ENCODE measurements around the gene NHLH1.

Gene NHLH1

GRCh38 chr1:160359559-160360226 lies 7.2 kb upstream of the NHLH1 start:
- no peak for DNase-seq

GRCh38 chr1:160360227-160360695 lies 6.6 kb upstream of the NHLH1 start:
- DNase-seq = no peak

GRCh38 chr1:160361199-160361598 lies 5.7 kb upstream of the NHLH1 start:
- no peak for DNase-seq

- no peak for DNase-seq
Observed at GRCh38 chr1:160361814-160362167, 5.1 kb upstream of the NHLH1 start.

GRCh38 chr1:160362168-160362957 lies 4.5 kb upstream of the NHLH1 start:
- no peak for DNase-seq

- no peak for DNase-seq
Observed at GRCh38 chr1:160363010-160363409, 3.9 kb upstream of the NHLH1 start.

- DNase-seq = no peak
Observed at GRCh38 chr1:160363951-160364735, 2.7 kb upstream of the NHLH1 start.

- DNase-seq = no peak
Observed at GRCh38 chr1:160365325-160365724, 1.5 kb upstream of the NHLH1 start.

GRCh38 chr1:160367516-160367900 lies 637 bp downstream of the NHLH1 start:
- no peak for DNase-seq

- no peak for DNase-seq
Observed at GRCh38 chr1:160367934-160368923, 1.4 kb downstream of the NHLH1 start.

GRCh38 chr1:160369087-160369486 lies 2.2 kb downstream of the NHLH1 start:
- DNase-seq = no peak

- DNase-seq = no peak
Observed at GRCh38 chr1:160370561-160371345, 3.9 kb downstream of the NHLH1 start.

- no peak for DNase-seq
Observed at GRCh38 chr1:160371346-160371631, 4.4 kb downstream of the NHLH1 start.

GRCh38 chr1:160371756-160372155 lies 4.9 kb downstream of the NHLH1 start:
- DNase-seq = no peak

GRCh38 chr1:160373696-160374095 lies 6.8 kb downstream of the NHLH1 start:
- DNase-seq = no peak

- no peak for DNase-seq
Observed at GRCh38 chr1:160374306-160375110, 7.6 kb downstream of the NHLH1 start.

GRCh38 chr1:160375788-160376524 lies 9.1 kb downstream of the NHLH1 start:
- no peak for DNase-seq

- peak; percentile 47 for DNase-seq
Observed at GRCh38 chr1:160376525-160377131, 9.8 kb downstream of the NHLH1 start.

- no peak for DNase-seq
Observed at GRCh38 chr1:160377585-160378206, 10.8 kb downstream of the NHLH1 start.
